HG03342 (cell line): ENCODE results near the gene CASP10.

ENCODE experiments used
- ATAC-seq: cut with Tn5 transposase; IDR thresholded peaks from one replicate; pipeline ENCODE4 v1.9.1; 2021; ENCODE audit warnings: mild to moderate bottlenecking, moderate library complexity; ENCODE audit not compliant: unreplicated experiment

The CASP10 gene

DNA sequence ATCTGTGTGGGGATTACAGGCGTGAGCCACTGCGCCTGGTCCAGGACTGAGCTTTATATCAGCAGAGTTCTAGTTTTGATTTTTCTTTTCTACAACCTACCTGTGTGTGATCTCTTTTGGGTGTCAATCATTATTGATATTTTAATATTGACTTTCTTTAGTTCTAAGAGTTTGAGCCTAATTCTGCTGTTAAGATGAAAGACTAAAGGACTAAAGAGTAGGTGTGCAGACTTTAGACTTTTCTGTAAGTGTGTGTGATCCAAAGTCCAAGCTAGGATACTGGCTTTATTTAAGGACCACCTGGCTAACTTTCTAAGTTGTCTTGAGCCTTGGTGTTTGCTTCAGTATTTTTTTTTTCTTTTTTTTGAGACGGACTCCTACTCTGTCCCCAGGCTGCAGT is 12.4 kb downstream of the CASP10 start:
- ATAC-seq = no peak

DNA sequence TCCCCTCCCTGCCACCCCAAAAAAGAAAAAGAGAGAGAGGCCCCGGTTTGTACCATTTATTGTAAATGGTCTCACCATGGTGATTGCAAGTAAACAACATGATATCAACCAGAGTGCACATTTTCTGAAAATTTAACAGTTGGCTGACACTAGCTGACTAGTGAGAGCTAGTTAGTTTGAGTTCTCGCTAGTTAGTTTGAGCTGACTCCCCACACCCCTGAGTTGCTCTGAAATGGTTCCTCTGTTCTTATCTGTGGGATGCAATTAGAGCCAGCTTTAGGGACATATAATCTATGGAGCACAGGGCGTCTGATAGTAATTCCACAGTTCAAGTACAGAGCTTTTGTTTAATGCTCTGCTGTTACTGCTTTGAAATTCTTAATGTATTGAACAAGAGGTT is 13.1 kb downstream of the CASP10 start:
- ATAC-seq = no peak

DNA sequence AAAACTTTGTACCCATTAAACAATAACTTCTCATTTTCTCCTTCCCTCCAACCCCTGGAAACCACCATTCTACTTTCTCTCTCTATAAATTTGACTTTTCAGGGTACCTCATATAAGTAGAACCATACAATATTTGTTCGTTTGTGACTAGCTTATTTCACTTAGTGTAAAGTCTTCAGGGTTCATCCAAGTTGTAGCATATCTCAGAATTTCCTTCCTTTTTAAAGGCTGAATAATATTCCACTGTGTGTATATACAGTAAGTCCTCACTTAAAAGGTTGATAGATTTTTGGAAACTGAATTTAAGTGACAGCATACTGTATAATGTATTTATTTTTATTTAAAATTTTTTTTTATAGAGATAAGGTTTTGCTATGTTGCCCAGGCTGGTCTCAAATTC is 13.9 kb downstream of the CASP10 start:
- ATAC-seq = no peak

DNA sequence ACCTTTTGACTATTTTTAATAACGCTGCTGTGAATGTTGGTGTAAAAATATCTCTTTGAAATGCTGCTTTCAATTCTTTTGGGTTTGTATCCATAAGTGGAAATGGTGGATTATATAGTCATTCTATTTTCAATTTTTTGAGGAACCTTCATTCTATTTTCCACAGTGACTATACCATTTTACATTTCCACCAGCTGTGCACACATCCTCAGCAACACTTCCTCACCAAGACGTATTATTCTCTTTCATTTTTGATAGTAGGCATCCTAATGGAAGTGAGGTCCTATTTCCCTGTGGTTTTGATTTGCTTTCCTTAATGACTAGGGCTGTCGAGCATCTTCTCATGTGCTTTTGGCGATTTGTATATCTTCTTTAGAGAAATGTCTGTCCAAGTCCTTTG is 14.8 kb downstream of the CASP10 start:
- ATAC-seq = no peak

DNA sequence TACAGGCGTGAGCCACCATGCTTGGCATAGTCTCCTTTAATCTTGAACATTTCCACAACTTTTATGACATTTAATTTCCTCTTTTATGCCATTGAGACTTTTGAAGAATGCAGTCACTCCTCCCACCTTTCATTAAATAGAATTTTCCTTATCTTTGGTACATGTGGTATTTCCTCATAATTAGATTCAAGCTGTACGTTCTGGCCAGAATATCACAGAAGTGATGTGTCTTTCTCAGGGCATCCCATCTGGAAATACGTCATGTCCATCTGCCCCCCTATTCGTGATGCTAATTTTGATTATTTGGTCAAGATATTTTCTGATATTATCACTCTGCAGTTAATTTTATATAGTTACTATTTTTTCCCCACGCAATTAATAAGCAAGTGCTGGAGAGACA is 16.9 kb downstream of the CASP10 start:
- no peak for ATAC-seq

DNA sequence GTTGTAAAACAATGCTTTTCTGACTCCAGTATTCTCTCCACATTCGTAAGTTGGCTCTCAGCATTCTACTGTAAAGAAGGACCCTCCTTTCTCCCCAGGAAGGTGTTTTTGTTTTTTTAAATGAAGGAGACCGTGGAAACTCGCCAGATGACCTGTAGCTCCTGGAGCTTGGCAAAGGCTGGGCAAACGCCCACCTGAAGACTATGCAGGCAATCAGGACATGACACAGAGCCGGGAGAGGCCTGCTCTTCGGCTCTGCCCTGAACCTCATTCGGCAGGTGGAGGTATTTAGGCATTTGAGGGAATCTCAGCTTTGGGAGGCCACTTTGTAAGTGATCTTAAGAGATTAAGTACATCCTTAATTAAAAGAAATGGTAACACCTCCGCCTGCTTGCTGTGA is 17.4 kb downstream of the CASP10 start:
- ATAC-seq = no peak

DNA sequence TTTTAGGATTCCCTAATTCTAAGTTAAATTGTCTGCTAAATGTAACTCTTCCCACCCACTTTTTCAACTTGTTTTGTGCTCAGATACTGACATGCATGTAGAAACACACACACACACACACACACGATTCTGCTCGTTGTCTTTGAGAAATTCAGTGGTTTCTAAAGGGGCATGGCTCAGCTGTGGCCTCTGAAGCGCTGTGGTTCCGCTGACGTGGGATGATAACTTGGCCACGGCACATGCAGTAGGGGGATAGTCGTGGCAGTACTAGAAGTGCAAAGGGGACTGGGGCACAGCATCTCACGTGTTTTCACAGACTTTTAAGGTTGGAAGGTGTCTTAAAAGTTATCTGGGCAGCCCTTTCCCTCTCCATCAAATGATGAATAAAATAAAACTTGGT is 18.4 kb downstream of the CASP10 start:
- no peak for ATAC-seq

DNA sequence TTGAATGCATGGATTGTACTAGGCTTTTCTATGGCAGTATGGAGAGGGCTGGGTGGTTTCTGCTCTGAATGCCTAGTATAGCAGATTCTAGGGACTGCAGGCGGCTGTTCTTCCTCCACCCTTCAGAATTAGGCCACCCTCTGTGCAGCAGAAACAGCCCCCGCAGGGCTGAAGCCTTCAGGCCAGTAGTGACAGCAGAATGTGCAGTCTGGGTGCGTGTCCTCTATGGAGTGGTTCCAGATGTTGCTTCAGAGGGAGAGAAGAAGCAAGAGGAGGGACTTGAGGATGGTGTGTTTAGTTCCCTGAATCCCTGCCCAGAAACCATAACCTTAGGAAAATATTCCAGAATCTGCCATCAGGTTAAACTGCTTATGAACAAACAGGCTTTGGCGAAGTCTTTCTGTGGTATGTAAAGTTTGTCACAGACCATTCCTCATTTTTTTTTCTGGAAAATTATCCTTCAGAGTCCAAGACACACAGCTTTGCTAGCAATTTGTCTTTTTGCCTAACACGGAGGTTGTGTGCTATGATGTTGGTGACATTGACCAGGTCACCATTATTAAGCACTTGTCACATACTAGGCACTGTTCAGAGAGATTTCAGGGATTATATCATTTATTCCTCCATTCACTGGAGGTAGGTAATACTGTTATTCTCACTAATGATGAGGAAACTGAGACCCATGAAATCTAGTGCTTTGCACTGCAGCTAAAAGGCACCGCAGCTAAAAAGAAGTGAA is 21.1 kb downstream of the CASP10 start:
- ATAC-seq = no peak

DNA sequence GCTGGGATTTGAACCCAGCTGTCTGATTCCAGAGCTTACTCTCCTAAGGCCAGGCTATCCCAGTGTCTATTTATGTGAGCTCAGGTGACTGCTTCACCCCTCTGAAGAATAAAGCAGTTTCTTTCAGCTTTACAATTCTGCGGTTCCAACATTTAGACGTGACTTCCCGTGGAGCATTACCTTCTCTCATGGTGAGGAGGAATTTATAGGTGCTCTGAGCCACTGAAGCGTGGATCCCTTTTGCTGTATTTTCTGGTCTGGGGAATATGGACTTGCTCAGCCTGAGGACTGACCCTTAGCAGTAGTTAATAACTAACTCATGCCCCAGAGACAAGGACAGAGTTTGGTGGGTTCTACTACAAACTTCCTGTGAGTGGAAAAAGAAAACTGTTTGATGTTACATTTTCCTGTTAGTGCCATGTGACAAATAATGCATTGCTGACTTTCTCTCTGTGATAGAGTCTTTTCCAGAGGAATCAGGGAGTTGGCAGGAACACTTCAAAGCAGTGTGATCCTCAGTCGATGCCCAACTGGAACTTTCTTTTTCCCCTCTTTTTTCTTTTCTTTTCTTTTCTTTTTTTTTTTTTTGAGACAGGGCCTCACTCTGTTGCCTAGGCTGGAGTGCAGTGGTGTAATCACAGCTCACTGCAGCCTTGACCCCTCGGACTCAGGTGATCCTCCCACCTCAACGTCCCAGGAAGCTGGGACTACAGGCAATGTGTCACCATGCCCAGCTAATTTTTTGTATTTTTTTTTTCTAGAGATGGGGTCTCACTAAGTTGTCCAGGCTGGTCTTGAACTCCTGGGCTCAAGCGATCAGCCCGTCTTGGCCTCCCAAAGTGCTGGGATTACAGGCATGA is 21.9 kb downstream of the CASP10 start:
- ATAC-seq = no peak

DNA sequence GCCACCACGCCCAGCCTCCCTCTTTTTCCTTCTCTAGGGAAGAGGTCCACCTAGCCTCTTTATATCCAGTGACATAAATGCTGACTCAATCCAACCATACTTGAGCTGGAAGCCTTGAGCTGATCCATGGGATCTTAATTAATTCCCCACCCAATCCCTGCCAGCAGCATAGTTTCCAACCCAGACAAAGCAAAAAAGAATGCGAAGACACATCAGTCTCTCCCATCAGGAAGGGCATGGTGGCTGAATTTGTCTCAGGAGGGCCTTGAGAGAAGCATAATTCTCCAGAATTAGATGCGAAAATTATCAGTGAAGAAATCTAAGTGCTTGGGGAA is 22.5 kb downstream of the CASP10 start:
- ATAC-seq = no peak

DNA sequence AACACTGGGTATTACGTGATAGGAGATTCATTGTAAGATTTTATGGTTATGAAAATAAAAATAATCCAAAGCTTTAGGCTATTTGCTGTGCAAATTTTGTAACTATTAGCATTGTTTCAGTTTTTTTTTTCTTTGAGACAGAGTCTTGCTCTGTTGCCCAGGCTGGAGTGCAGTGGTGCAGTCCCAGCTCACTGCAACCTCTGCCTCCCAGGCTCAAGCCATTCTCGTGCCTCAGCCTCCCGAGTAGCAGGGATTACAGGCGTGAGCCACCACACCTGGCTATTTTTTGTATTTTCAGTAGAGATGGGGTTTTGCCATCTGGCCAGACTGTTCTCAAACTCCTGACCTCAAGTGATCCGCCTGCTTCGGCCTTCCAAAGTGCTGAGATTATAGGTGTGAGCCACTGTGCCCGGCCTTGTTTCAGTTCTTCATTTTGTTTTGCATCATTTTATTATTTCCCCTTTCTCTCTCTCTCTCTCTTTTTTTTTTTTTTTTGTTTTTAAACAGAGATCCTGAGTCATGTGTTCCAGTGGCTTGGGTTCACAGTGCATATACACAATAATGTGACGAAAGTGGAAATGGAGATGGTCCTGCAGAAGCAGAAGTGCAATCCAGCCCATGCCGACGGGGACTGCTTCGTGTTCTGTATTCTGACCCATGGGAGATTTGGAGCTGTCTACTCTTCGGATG is 25.8 kb downstream of the CASP10 start:
- ATAC-seq = peak; percentile 77

DNA sequence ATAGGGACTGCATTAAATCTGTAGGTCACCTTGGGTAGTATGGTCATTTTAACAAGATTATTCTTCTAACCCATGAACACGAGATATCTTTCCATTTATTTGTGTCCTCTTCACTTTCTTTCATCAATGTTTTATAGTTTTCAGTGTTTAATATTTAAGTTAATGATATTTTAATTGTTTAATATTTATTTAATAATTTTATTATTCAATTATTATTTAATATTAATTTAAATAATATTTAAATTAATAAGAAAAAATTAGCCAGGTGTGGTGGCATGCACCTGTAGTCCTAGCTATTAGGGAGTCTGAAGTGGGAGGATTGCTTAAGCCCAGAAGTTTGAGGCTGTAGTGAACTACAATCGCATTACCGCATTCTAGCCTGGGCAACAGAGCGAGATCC is 33.0 kb downstream of the CASP10 start:
- ATAC-seq = no peak

DNA sequence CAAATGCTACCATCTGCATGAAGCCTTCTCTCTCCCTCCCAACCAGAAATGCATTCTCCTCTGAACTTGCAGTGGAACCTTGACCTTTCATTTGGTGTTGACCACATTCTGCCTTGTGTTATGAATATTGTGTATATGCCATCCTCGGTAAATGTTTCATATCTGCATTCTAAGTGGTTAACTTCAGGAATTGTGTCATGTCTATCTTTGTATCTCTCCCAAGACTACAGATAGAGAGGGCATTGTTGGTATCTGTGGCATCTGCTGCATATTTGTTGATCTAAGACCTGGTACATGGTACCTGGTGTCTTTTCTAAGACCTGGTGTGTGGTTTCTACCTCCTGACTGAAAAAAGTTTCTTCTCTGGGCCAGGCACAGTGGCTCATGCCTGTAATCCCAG is 34.0 kb downstream of the CASP10 start:
- ATAC-seq = no peak

DNA sequence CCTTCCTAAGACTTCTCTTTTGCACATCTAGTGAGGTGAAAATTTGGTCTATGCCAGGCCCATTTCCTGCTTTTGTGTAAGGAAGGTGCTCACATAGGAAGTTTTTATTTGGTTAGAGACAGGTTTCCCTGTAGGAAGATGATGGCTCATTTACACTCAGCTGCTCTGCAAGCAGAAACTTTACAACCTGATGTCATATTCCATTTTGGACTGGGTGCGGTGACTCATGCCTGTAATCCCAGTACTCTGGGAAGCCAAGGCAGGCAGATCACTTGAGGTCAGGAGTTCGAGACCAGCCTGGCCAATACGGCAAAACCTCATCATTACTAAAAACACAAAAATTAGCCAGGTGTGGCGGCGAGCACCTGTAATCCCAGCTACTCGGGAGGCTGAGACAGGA is 35.8 kb downstream of the CASP10 start:
- ATAC-seq = no peak

DNA sequence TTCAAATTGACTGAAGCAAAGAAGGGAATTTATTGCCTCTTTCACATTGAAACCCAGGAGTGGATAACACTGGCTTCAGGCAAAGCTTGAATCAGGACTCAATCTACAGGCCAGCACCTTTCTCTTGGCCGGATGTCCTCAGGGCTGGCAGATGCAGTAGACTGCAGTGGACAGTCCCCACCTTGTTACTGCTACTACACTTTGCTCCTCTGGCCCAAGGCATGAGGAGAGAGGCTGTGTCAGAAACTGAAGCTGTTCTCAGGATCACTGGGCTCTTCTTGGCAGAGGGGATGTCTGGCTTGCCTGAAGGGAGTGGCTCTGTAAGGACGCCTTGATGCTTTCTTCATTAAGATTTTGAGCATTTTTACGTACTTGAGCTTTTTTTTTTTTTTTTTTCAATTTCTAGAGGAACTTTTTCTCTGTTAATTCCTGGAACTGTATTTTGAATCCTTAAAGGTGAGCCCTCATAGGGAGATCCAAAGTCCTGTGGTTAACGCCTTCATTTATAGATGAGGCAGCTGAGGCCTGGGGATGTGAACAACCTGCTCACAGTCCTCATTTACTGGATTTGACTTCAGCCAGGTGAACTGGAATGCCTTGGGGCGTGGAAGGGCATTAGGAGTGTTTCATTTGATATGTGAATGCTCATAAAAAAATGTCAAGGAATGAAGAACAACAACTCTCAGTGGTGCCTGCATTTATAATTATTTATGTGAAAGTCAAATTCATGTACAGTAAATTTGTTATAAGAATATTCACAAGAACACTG is 36.6 kb downstream of the CASP10 start:
- no peak for ATAC-seq

DNA sequence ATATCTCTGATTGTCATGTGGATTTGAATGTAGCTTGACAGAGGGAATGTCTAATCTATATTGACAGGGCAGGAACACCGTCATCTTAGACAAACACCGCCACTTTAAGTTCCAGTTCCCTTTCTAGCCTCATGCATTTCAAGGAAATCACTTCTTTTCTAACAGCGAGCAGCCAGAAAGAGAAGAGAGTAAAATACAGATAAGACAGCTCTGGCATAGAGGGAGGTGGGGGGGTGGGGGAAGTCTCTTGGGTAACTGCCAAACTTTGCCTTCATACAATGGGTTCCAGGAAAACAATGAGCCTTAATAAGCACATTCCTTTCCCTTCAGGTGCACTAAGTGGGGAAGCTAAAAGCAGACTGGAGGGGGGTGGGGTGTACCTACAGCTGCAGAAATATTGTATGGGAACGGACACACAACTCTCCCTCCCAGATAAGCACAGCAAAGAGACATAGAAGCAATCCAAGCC is 37.2 kb downstream of the CASP10 start:
- no peak for ATAC-seq

DNA sequence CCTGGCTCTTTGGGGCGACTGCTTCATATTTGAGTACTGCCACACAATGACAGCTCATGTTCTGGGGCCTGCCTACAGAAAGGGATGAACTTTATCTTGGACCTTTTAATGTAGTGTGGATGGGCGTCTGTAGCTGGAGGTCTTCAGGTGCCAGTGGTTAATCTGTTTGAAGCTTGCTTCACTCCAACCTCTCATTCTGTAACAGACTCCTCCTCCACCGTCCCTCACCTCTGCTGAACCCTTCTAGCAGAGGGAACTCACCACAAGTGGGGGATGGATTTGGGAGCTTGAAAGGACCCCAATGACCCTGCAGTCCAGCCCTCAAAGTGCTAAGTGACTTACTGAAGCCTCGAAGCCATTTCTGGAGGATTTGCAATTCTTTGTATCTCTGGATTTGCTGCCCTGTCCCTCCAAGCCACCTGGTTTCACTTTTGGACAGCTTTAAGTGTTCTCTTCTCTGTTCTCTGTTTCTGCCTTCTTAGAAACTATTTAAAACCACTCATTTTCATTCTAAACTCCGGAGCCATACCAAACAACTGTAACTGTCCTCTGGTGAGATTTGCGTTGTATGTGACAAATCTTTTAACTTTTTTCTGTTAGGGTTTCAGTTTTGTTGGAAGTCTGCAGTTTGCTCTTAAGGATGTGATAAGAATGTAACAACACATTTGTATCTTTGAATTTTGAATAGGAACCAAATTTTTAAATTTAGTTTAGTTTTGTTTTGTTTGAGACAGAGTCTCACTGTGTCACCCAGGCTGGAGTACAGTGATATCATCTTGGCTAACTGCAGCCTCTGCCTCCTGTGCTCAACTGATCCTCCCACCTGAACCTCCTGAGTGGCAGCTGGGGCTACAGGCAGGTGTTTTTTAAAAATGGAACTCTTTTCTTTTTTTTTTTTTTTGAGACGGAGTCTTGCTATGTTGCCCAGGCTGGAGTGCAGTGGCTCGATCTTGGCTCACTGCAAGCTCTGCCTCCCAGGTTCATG is 40.4 kb downstream of the CASP10 start:
- ATAC-seq = peak; percentile 91

DNA sequence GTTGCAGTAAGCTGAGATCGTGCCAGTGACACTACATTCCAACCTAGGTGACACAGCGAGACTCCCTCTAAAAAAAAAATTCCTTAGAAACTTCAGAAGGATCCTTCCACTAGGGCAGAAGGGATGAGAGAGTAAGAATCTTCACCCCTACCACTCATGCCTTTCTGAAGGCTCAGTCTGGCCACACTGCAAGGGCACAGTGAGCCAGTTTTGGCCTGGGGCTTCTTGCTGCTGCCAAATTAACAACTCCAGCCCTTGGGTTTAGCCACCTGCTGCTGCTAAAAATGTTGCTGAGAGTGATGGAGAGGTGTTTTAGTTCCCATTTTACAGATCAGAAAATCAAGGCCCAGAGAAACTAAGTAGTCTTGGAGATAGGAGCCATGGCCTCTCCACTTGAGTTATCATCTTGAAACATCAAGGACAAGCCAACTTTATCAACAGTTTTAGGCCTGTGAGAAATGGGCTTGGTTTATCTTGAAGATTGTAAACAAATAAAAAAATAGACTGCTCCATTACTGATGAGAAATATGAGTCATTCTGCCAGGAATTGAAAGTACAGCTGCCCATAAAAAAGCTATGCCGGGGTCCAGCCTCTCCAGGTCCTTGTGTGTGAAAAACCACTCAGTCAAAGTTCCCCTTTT is 45.5 kb downstream of the CASP10 start:
- ATAC-seq = no peak

DNA sequence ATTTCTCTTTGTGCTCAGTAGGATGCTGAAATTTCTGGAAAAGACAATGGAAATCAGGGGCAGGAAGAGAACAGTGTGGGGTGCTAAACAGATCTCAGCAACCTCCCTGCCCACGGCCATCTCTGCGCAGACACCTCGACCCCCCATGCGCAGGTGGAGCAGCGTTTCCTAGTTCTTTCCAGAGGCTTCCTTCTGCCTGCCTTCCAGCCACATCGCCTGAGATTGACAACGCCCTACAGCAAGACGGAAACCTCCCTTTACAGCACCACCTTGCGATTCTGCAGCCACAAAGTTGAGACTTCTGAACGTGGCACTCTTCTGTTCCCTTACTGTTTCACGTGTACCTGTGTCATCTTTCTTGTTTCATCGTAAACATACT is 46.0 kb downstream of the CASP10 start:
- no peak for ATAC-seq
